ENCODE results near the gene STAT6. TPM values are rescaled to one million over a fixed set of nuclear protein-coding genes. Genes with fewer than 3 reads are reported as not detected.

Gene STAT6
- total RNA-seq, 1 experiment from 2014 or later = 34.0 TPM

Other genes starting within 250 kb of the STAT6 start
- gene SDR9C7, start 177.0 kb downstream of the STAT6 start, total RNA-seq (2014; rRNA removed; shearing (Covaris generic)) = not detected in 2 replicates
- gene RDH16, start 153.8 kb downstream of the STAT6 start, total RNA-seq (2014; rRNA removed; shearing (Covaris generic)) = 0.05 TPM in 1 of 2 replicates, not detected in the other
- gene ZBTB39, start 104.8 kb downstream of the STAT6 start, total RNA-seq (2014; rRNA removed; shearing (Covaris generic)) = 4.5 and 4.7 TPM in 2 replicates
- not detected in 2 replicates for gene TAC3, start 94.8 kb downstream of the STAT6 start, total RNA-seq (2014; rRNA removed; shearing (Covaris generic))
- not detected in 2 replicates for gene MYO1A, start 61.2 kb downstream of the STAT6 start, total RNA-seq (2014; rRNA removed; shearing (Covaris generic))
- 31.5 and 40.3 TPM in 2 replicates for gene NEMP1, start 32.6 kb downstream of the STAT6 start, total RNA-seq (2014; rRNA removed; shearing (Covaris generic))
- gene NAB2, start 22.2 kb downstream of the STAT6 start, total RNA-seq (2014; rRNA removed; shearing (Covaris generic)) = 21.6 and 22.2 TPM in 2 replicates
- gene LRP1, start 17.1 kb upstream of the STAT6 start, total RNA-seq (2014; rRNA removed; shearing (Covaris generic)) = 21.2 and 33.3 TPM in 2 replicates
- not detected in 2 replicates for gene LRP1-AS, start 36.3 kb upstream of the STAT6 start, total RNA-seq (2014; rRNA removed; shearing (Covaris generic))
- 0.13 TPM in 1 of 2 replicates, not detected in the other for gene NXPH4, start 105.4 kb upstream of the STAT6 start, total RNA-seq (2014; rRNA removed; shearing (Covaris generic))
- 94.1 and 130 TPM in 2 replicates for gene SHMT2, start 118.3 kb upstream of the STAT6 start, total RNA-seq (2014; rRNA removed; shearing (Covaris generic))
- gene STAC3, start 139.8 kb upstream of the STAT6 start, total RNA-seq (2014; rRNA removed; shearing (Covaris generic)) = 0.68 TPM in 1 of 2 replicates, not detected in the other